H1 (cell line): Measurements from ENCODE around the gene CEP85L. TPM values are rescaled to one million over a fixed set of nuclear protein-coding genes. Genes with fewer than 3 reads are reported as not detected.

Experiments
- CTCF ChIA-PET: fragments of 300-600 bp; sonication (Branson Sonifier 250); formaldehyde crosslinking; loops from one replicate; lab custom pipeline; 2021; ENCODE audit not compliant: partially characterized antibody; lab: Charles Lee
- POLR2A ChIA-PET: fragments of 300-600 bp; sonication (Branson Sonifier 250); formaldehyde crosslinking; loops from one replicate; lab custom pipeline; 2021; ENCODE audit warnings: inconsistent platforms; ENCODE audit not compliant: partially characterized antibody; lab: Charles Lee
- DNase-seq, 2 experiments: peaks; one replicate each; pipeline versions ENCODE4 v3.0.0 to v3.0.0-alpha.2; 2010 to 2022; ENCODE audit warnings: low spot score in 2 of 2, low read depth in 1 of 2, mixed read lengths in 1 of 2
- FAIRE-seq: peaks from 2 replicates; lab custom pipeline; 2011; peaks lifted over from hg19 to GRCh38; lab: Jason Lieb, UNC
- H2AFZ ChIP-seq: 2 replicates; pipeline ENCODE4 v1.8.1; 2012; ENCODE audit warnings: low read length, inconsistent platforms
- H2AK5ac ChIP-seq: 2 replicates; pipeline ENCODE4 v1.6.1; 2013; ENCODE audit warnings: low read depth, low read length
- H2BK120ac ChIP-seq: replicated peaks from 2 replicates; pipeline ENCODE3; 2013; ENCODE audit warnings: low read depth, low read length, inconsistent platforms
- H2BK12ac ChIP-seq: 2 replicates; pipeline ENCODE4 v1.6.1; 2013; ENCODE audit warnings: low read depth, low read length
- H2BK15ac ChIP-seq: 2 replicates; pipeline ENCODE4 v1.6.1; 2013; ENCODE audit warnings: low read length
- H2BK20ac ChIP-seq: 2 replicates; pipeline ENCODE4 v1.6.1; 2013; ENCODE audit warnings: low read length
- H2BK5ac ChIP-seq: 2 replicates; pipeline ENCODE4 v1.6.1; 2013; ENCODE audit warnings: low read depth, low read length
- H3K14ac ChIP-seq: 2 replicates; pipeline ENCODE4 v1.6.1; 2013; ENCODE audit warnings: inconsistent platforms; ENCODE audit not compliant: insufficient read length
- H3K18ac ChIP-seq: 2 replicates; pipeline ENCODE4 v1.6.1; 2013; ENCODE audit warnings: low read length; ENCODE audit errors: extremely low read depth
- H3K23ac ChIP-seq: 2 replicates; pipeline ENCODE4 v1.6.1; 2013; ENCODE audit warnings: inconsistent platforms; ENCODE audit not compliant: insufficient read length
- H3K23me2 ChIP-seq: 2 replicates; pipeline ENCODE4 v1.6.1; 2013; ENCODE audit warnings: low read depth, low read length
- H3K27ac ChIP-seq: 2 replicates; pipeline ENCODE4 v1.6.1; 2011; ENCODE audit warnings: low read depth, low read length, inconsistent platforms
- H3K27me3 ChIP-seq, 4 experiments: replicated peaks in 1 of 4; 1 replicate in 1 of 4; 2 replicates in 3 of 4; pipeline versions ENCODE4 v1.6.1 to v1.8.1; 2011 to 2013; ENCODE audit warnings: low read length in 3 of 4, mild to moderate bottlenecking in 3 of 4, inconsistent platforms in 2 of 4, mixed read lengths in 2 of 4, moderate library complexity in 1 of 4; ENCODE audit not compliant: control insufficient read depth in 3 of 4, insufficient read depth in 3 of 4; ENCODE audit errors: extremely low read depth in 1 of 4
- H3K36me3 ChIP-seq, 4 experiments: 2 replicates each; pipeline versions ENCODE4 v1.6.1 to v1.8.1; 2011 to 2013; ENCODE audit warnings: mild to moderate bottlenecking in 4 of 4, low read length in 3 of 4, moderate library complexity in 2 of 4, control low read depth in 1 of 4, inconsistent platforms in 1 of 4; ENCODE audit not compliant: insufficient read depth in 4 of 4, control insufficient read depth in 2 of 4
- H3K4ac ChIP-seq: replicated peaks from 2 replicates; pipeline ENCODE3; 2013; ENCODE audit warnings: low read length, low read depth, mixed read lengths, inconsistent platforms; ENCODE audit not compliant: insufficient read length
- H3K4me1 ChIP-seq, 4 experiments: replicated peaks in 1 of 4; 1 replicate in 1 of 4; 2 replicates in 3 of 4; pipeline versions ENCODE4 v1.6.1 to v1.8.1; 2011 to 2013; ENCODE audit warnings: low read length in 3 of 4, inconsistent platforms in 2 of 4, mixed read lengths in 1 of 4; ENCODE audit not compliant: insufficient read depth in 4 of 4, control insufficient read depth in 3 of 4
- H3K4me2 ChIP-seq, 2 experiments: 2 replicates each; pipeline versions ENCODE4 v1.6.1 to v1.8.1; 2011 to 2013; ENCODE audit warnings: low read depth in 2 of 2, low read length in 2 of 2, control low read depth in 1 of 2, inconsistent platforms in 1 of 2, mild to moderate bottlenecking in 1 of 2; ENCODE audit not compliant: insufficient read depth in 1 of 2
- H3K4me3 ChIP-seq, 4 experiments: fragments of 200-600, 300-600 bp in 1 of 4; sonication (generic), shearing (Covaris generic), sonication (Bioruptor Twin) in 1 of 4; 2 replicates each; pipeline versions ENCODE4 v1.5.1 to v1.8.1; 2011 to 2016; ENCODE audit warnings: low read length in 4 of 4, low read depth in 3 of 4, control low read depth in 2 of 4, inconsistent platforms in 2 of 4, mild to moderate bottlenecking in 2 of 4, mixed read lengths in 1 of 4, moderate library complexity in 1 of 4; ENCODE audit not compliant: insufficient read depth in 2 of 4; ENCODE audit errors: extremely low read depth in 1 of 4
- H3K56ac ChIP-seq: replicated peaks from 2 replicates; pipeline ENCODE3; 2013; ENCODE audit warnings: low read depth, mild to moderate bottlenecking, mixed read lengths, low read length, inconsistent platforms; ENCODE audit not compliant: insufficient read length
- H3K79me1 ChIP-seq: 2 replicates; pipeline ENCODE4 v1.6.1; 2013; ENCODE audit warnings: low read depth, low read length, control low read depth
- H3K79me2 ChIP-seq, 2 experiments: 2 replicates each; pipeline versions ENCODE4 v1.6.1 to v1.8.1; 2012 to 2013; ENCODE audit warnings: low read length in 2 of 2, mild to moderate bottlenecking in 2 of 2, inconsistent platforms in 1 of 2; ENCODE audit not compliant: insufficient read depth in 2 of 2, control insufficient read depth in 1 of 2
- H3K9ac ChIP-seq, 4 experiments: replicated peaks in 1 of 4; 1 replicate in 1 of 4; 2 replicates in 3 of 4; pipeline versions ENCODE4 v1.6.1 to v1.8.1; 2011 to 2013; ENCODE audit warnings: low read depth in 3 of 4, low read length in 3 of 4, control low read depth in 2 of 4, mild to moderate bottlenecking in 2 of 4, moderate library complexity in 2 of 4, inconsistent platforms in 1 of 4; ENCODE audit errors: extremely low read depth in 1 of 4
- H3K9me3 ChIP-seq, 2 experiments: 2 replicates each; pipeline versions ENCODE4 v1.6.1 to v1.8.1; 2012 to 2013; ENCODE audit warnings: mild to moderate bottlenecking in 2 of 2, moderate library complexity in 2 of 2, control low read depth in 1 of 2, inconsistent platforms in 1 of 2, low read depth in 1 of 2, low read length in 1 of 2, mixed read lengths in 1 of 2; ENCODE audit not compliant: insufficient read depth in 2 of 2
- H4K20me1 ChIP-seq, 2 experiments: replicated peaks in 1 of 2; 2 replicates each; pipeline versions ENCODE3 to v1.8.1; 2011 to 2013; ENCODE audit warnings: inconsistent platforms in 2 of 2, low read length in 2 of 2, mild to moderate bottlenecking in 1 of 2; ENCODE audit not compliant: insufficient read depth in 2 of 2, control insufficient read depth in 1 of 2
- H4K5ac ChIP-seq: 2 replicates; pipeline ENCODE4 v1.6.1; 2013; ENCODE audit warnings: low read length, low read depth, mixed read lengths, inconsistent platforms; ENCODE audit not compliant: insufficient read length
- H4K8ac ChIP-seq: 2 replicates; pipeline ENCODE4 v1.8.0; 2013; ENCODE audit warnings: mild to moderate bottlenecking, moderate library complexity, low read length, inconsistent platforms; ENCODE audit not compliant: insufficient read depth; ENCODE audit errors: extremely low read depth
- H4K91ac ChIP-seq: replicated peaks from 2 replicates; pipeline ENCODE3; 2013; ENCODE audit warnings: low read length, mixed read lengths, inconsistent platforms; ENCODE audit not compliant: insufficient read length
- ASH2L ChIP-seq: fragments of 200-600, 300-600 bp; sonication (generic); IDR thresholded peaks from one replicate; pipeline ENCODE4 v1.7.1; 2017; ENCODE audit warnings: low read length
- CEBPB ChIP-seq: IDR thresholded peaks from 2 replicates; pipeline ENCODE4 v1.6.1; 2012; ENCODE audit warnings: low read depth, low read length
- CHD1 ChIP-seq: IDR thresholded peaks from 2 replicates; pipeline ENCODE4 v1.6.1; 2012; ENCODE audit warnings: low read depth, low read length, improper control_type of control experiment
- CHD2 ChIP-seq: IDR thresholded peaks from 2 replicates; pipeline ENCODE4 v1.6.1; 2012; ENCODE audit warnings: low read length, improper control_type of control experiment
- CTCF ChIP-seq, 3 experiments: IDR thresholded peaks; 1 replicate in 2 of 3; 2 replicates in 1 of 3; pipeline versions ENCODE4 v1.5.1 to v1.6.1; 2011; ENCODE audit warnings: low read length in 3 of 3, mild to moderate bottlenecking in 3 of 3, inconsistent platforms in 2 of 3, low read depth in 1 of 3, moderate library complexity in 1 of 3; ENCODE audit not compliant: insufficient read depth in 1 of 3; ENCODE audit errors: control extremely low read depth in 1 of 3
- EZH2 ChIP-seq: fragments of 200-600 bp; sonication (generic); IDR thresholded peaks from 2 replicates; pipeline ENCODE4 v1.7.1; 2012; ENCODE audit warnings: low read depth, mild to moderate bottlenecking, moderate library complexity, low read length, inconsistent platforms; ENCODE audit not compliant: severe bottlenecking
- HDAC2 ChIP-seq, 2 experiments: fragments of 300-600 bp in 1 of 2; sonication (generic) in 1 of 2; IDR thresholded peaks; 2 replicates each; pipeline ENCODE4 v1.6.1; 2011 to 2012; ENCODE audit warnings: low read depth in 2 of 2, low read length in 2 of 2, mild to moderate bottlenecking in 2 of 2, moderate library complexity in 2 of 2, borderline replicate concordance in 1 of 2, inconsistent platforms in 1 of 2
- JUN ChIP-seq: IDR thresholded peaks from 2 replicates; pipeline ENCODE4 v1.6.1; 2011; ENCODE audit warnings: low read depth, mild to moderate bottlenecking, improper control_type of control experiment, low read length
- MAX ChIP-seq: IDR thresholded peaks from 2 replicates; pipeline ENCODE4 v1.6.1; 2012; ENCODE audit warnings: inconsistent platforms
- YY1 ChIP-seq: IDR thresholded peaks from 2 replicates; pipeline ENCODE4 v1.6.1; 2011; ENCODE audit warnings: low read depth, mild to moderate bottlenecking, low read length
- ZNF274 ChIP-seq: IDR thresholded peaks from 2 replicates; pipeline ENCODE4 v1.7.0; 2012; ENCODE audit warnings: low read length, borderline replicate concordance; ENCODE audit errors: extremely low read depth
- WGBS, 2 experiments: shearing (Covaris generic) in 1 of 2; methylation state at CpG; one replicate each; pipeline versions ENCODE4 v1.1.6 to v1.1.7; 2013 to 2015; ENCODE audit warnings: low lambda C conversion rate in 2 of 2, mixed read lengths in 2 of 2, inconsistent platforms in 1 of 2, low coverage in 1 of 2, missing lambda C conversion rate in 1 of 2; ENCODE audit not compliant: insufficient replicate concordance in 2 of 2, insufficient coverage in 1 of 2, insufficient read length in 1 of 2; ENCODE audit errors: extremely low coverage in 1 of 2, missing lambda C conversion rate in 1 of 2; 5-methylcytosine and 5-hydroxymethylcytosine counted together
- polyA plus RNA-seq, 7 experiments: library from polyadenylated mRNA; depleted of rRNA in 3 of 7; stranded (reverse) in 5 of 7; unstranded in 2 of 7; fragments of >200 nt in 5 of 7; fragments of 200-250 nt in 2 of 7; gene quantifications; 1 replicate in 5 of 7; 2 replicates in 1 of 7; 4 replicates in 1 of 7; pipeline versions ENCODE4 v1.2.1 to v1.2.3, GENCODE V29; 2011 to 2013; ENCODE audit warnings: missing spikeins in 2 of 7, mixed read lengths in 2 of 7
- total RNA-seq: library from RNA; stranded (reverse); fragmentation: NEBNext Ultra II Directional; extraction: Animal tissue kit (Norgen Biotek cat#: 25700); gene quantifications from 2 replicates; pipeline ENCODE4 v1.2.1, GENCODE V29; 2021

CEP85L gene
- total and polyA plus RNA-seq, 2 of the 8 experiments (the other 6 are each of a cell fraction or from before 2014, with no cell fraction given): 3.2 to 27.6 TPM

- ChIA-PET CTCF (interaction anchor here (0.6 to 1.6 kb wide), 7 partner anchors 12 to 342 kb away, joined by 3 to 7 read pairs (median 4); no protein-coding TSS in a partner anchor), POLR2A (no interaction called here)
Observed at GRCh38 chr6:118606858-118607257, 44.5 kb downstream of the CEP85L start.

More at GRCh38 chr6:118606858-118607257, 44.5 kb downstream of the CEP85L start:
- no peak overlapping the region for H2BK15ac ChIP-seq
- H2AK5ac ChIP-seq: no peak overlapping the region
- H3K23ac ChIP-seq: no peak overlapping the region
- no peak overlapping the region for H3K4me3 ChIP-seq
- TF ChIP-seq CTCF (IDR thresholded peaks at IDR 0.05; ENCODE audit: control extremely low read depth in 1 of 3, insufficient read depth in 1 of 3, low read depth in 1 of 3, low read length in 3 of 3) (no peak), ZNF274 (no peak), JUN (no peak), ASH2L (no peak), CEBPB (no peak), HDAC2 (IDR thresholded peaks at IDR 0.05; ENCODE audit: borderline replicate concordance in 1 of 2, low read depth in 2 of 2, low read length in 2 of 2) (no peak), YY1 (no peak), MAX (no peak), EZH2 (no peak), CHD2 (no peak), CHD1 (no peak)
- no peak overlapping the region for H3K18ac ChIP-seq
- no peak overlapping the region for H2BK12ac ChIP-seq
- H3K79me1 ChIP-seq: no peaks in the 10 kb centered on the region
- no peak overlapping the region for H3K4ac ChIP-seq
- no peak overlapping the region for H3K27ac ChIP-seq
- FAIRE-seq: no peak
- no peak overlapping the region for H2BK20ac ChIP-seq
- no peak overlapping the region for H2BK5ac ChIP-seq
- no peaks in the 10 kb centered on the region for H3K4me1 ChIP-seq
- no peak overlapping the region for H3K56ac ChIP-seq
- no peak overlapping the region for H4K8ac ChIP-seq
- no peak overlapping the region for H4K5ac ChIP-seq
- no peaks in the 10 kb centered on the region for H4K20me1 ChIP-seq
- H4K91ac ChIP-seq: no peak overlapping the region
- no peak for DNase-seq
- H3K14ac ChIP-seq: no peak overlapping the region
- no peak overlapping the region for H3K4me2 ChIP-seq
- no peaks in the 10 kb centered on the region for H3K27me3 ChIP-seq
- H3K9me3 ChIP-seq: no peaks in the 10 kb centered on the region; a peak in 1 of 4 replicates
- H3K9ac ChIP-seq: no peak overlapping the region
- H3K79me2 ChIP-seq: no peaks in the 10 kb centered on the region
- H3K23me2 ChIP-seq: no peaks in the 10 kb centered on the region
- 89% methylated on average over 5 of the region's 5 CpGs; no CpG with 5 or more reads in 1 of the 2 experiments for WGBS, 2 experiments
- no peak overlapping the region for H2AFZ ChIP-seq
- no peaks in the 10 kb centered on the region; a peak in 1 of 8 replicates for H3K36me3 ChIP-seq
- H2BK120ac ChIP-seq: no peak overlapping the region
